HG03045 (cell line): ENCODE data around the gene RECK.
"Not testable (repeated sequence)": the region's sequence is repeated elsewhere in the genome, so short reads cannot be mapped to it uniquely, and the experiment has no call there.

Experiments used
- ATAC-seq: cut with Tn5 transposase; IDR thresholded peaks from one replicate; pipeline ENCODE4 v1.9.1; 2021; ENCODE audit warnings: mild to moderate bottlenecking, moderate library complexity; ENCODE audit not compliant: unreplicated experiment

Gene RECK

GRCh38 chr9:36109071-36109470 is 72.4 kb downstream of the RECK start:
- ATAC-seq = no peak

GRCh38 chr9:36110434-36110833 is 73.7 kb downstream of the RECK start:
- ATAC-seq = no peak

- no peak for ATAC-seq
These were observed 75.8 kb downstream of the RECK start for GRCh38 chr9:36112516-36112915.

- no peak for ATAC-seq
These were observed 77.3 kb downstream of the RECK start for GRCh38 chr9:36113999-36114398.

- ATAC-seq = no peak
These were observed 79.9 kb downstream of the RECK start for GRCh38 chr9:36116593-36116992.

- ATAC-seq = no peak
These were observed 81.5 kb downstream of the RECK start for GRCh38 chr9:36118201-36118600.

- ATAC-seq = no peak
These were observed 82.0 kb downstream of the RECK start for GRCh38 chr9:36118706-36119105.

GRCh38 chr9:36119476-36119875 is 82.8 kb downstream of the RECK start:
- ATAC-seq = no peak

GRCh38 chr9:36120705-36121104 is 84.0 kb downstream of the RECK start:
- no peak for ATAC-seq

- no peak for ATAC-seq
These were observed 85.3 kb downstream of the RECK start for GRCh38 chr9:36121971-36122370.

- ATAC-seq = no peak
These were observed 86.8 kb downstream of the RECK start for GRCh38 chr9:36123515-36123914.

- ATAC-seq = no peak
These were observed 88.5 kb downstream of the RECK start for GRCh38 chr9:36125062-36125855.

GRCh38 chr9:36126016-36126730 is 89.5 kb downstream of the RECK start:
- no peak for ATAC-seq

GRCh38 chr9:36127652-36128244 is 91.0 kb downstream of the RECK start:
- no peak for ATAC-seq

- no peak for ATAC-seq
These were observed 91.6 kb downstream of the RECK start for GRCh38 chr9:36128349-36128748.

GRCh38 chr9:36129139-36129538 is 92.4 kb downstream of the RECK start:
- ATAC-seq = no peak

- not testable (repeated sequence) for ATAC-seq
These were observed 95.0 kb downstream of the RECK start for GRCh38 chr9:36131666-36132065.

GRCh38 chr9:36132086-36132485 is 95.4 kb downstream of the RECK start:
- ATAC-seq = no peak

GRCh38 chr9:36134761-36135505 is 98.2 kb downstream of the RECK start:
- ATAC-seq = no peak

GRCh38 chr9:36135741-36136271 is 99.1 kb downstream of the RECK start:
- ATAC-seq = no peak

GRCh38 chr9:36136272-36136893 is 99.7 kb downstream of the RECK start, which contains the start of gene GLIPR2:
TSS of gene GLIPR2 (plus strand) at chr9:36136733. CDS start at chr9:36136779, 46 bp downstream.
- ATAC-seq = peak; percentile 97
